K562 (cell line): ENCODE measurements around the gene PRDX2. TPM values are rescaled to one million over a fixed set of nuclear protein-coding genes. Genes with fewer than 3 reads are reported as not detected.

Source experiments
- BRCA1 ChIP-seq, 2 experiments: fragments of 450-650 bp in 1 of 2; sonication (generic) in 1 of 2; formaldehyde crosslinking in 1 of 2; IDR thresholded peaks; 2 replicates each; pipeline versions ENCODE4 v1.5.0 to v1.6.1; 2017 to 2020; ENCODE audit warnings: mild to moderate bottlenecking in 1 of 2, missing genetic modification reagents in 1 of 2
- CTCFL ChIP-seq: IDR thresholded peaks from 2 replicates; pipeline ENCODE4 v1.6.1; 2011; ENCODE audit warnings: borderline replicate concordance, low read depth, mild to moderate bottlenecking, moderate library complexity, low read length; ENCODE audit not compliant: insufficient read depth, poor library complexity, severe bottlenecking
- ELF2 ChIP-seq: fragments of 250-450 bp; sonication (Bioruptor Pico); IDR thresholded peaks from 2 replicates; pipeline ENCODE4 v1.5.0; 2021; ENCODE audit warnings: mild to moderate bottlenecking
- FOXA1 ChIP-seq: fragments of 450-650 bp; IDR thresholded peaks from 2 replicates; pipeline ENCODE4 v1.6.1; 2016; ENCODE audit warnings: mild to moderate bottlenecking, borderline replicate concordance
- HDAC8 ChIP-seq: fragments of 450-650 bp; IDR thresholded peaks from 2 replicates; pipeline ENCODE4 v1.6.1; 2016; ENCODE audit warnings: mild to moderate bottlenecking, missing genetic modification characterization, moderate library complexity, missing compliant biosample characterization
- LCOR ChIP-seq: sonication (generic); formaldehyde crosslinking; IDR thresholded peaks from 2 replicates; pipeline ENCODE4 v1.8.0; 2022; ENCODE audit warnings: mild to moderate bottlenecking, missing genetic modification reagents
- NELFE ChIP-seq: IDR thresholded peaks from 2 replicates; pipeline ENCODE4 v1.6.1; 2011; ENCODE audit warnings: mild to moderate bottlenecking; ENCODE audit not compliant: insufficient read depth, insufficient read length
- PHB2 ChIP-seq: fragments of 450-650 bp; IDR thresholded peaks from 2 replicates; pipeline ENCODE4 v1.6.1; 2017; ENCODE audit warnings: low read depth
- POLR2A ChIP-seq: fragments of 450-650 bp; conservative IDR thresholded peaks from 2 replicates; pipeline ENCODE4 v1.6.1; 2016
- POLR2G ChIP-seq: fragments of 200-400 bp; formaldehyde crosslinking; IDR thresholded peaks from 2 replicates; pipeline ENCODE4 v1.6.1; 2017; ENCODE audit warnings: low read depth, mild to moderate bottlenecking, antibody characterized with exemption, low read length, moderate library complexity
- RAD21 ChIP-seq, 2 experiments: fragments of 250-450 bp in 1 of 2; fragments of 450-650 bp in 1 of 2; sonication (Bioruptor Pico) in 1 of 2; formaldehyde crosslinking in 1 of 2; IDR thresholded peaks in 1 of 2; conservative IDR thresholded peaks in 1 of 2; 2 replicates each; pipeline versions ENCODE4 v1.4.0 to v1.8.0; 2020 to 2022; ENCODE audit warnings: mild to moderate bottlenecking in 2 of 2, moderate library complexity in 1 of 2
- RB1 ChIP-seq: fragments of 450-650 bp; IDR thresholded peaks from 2 replicates; pipeline ENCODE4 v1.6.1; 2017; ENCODE audit warnings: low read depth, mild to moderate bottlenecking
- SRSF7 ChIP-seq: fragments of 200-400 bp; formaldehyde crosslinking; optimal IDR thresholded peaks from 2 replicates; pipeline ENCODE3; 2017; ENCODE audit warnings: mild to moderate bottlenecking, low read depth, low read length
- TBL1XR1 ChIP-seq, 2 experiments: IDR thresholded peaks; 2 replicates each; pipeline ENCODE4 v1.6.1; 2012; ENCODE audit warnings: improper control_type of control experiment in 2 of 2, low read length in 2 of 2, mild to moderate bottlenecking in 1 of 2
- TBP ChIP-seq: optimal IDR thresholded peaks from 2 replicates; pipeline ENCODE3; 2011; ENCODE audit warnings: low read depth, low read length, improper control_type of control experiment
- ZBTB1 ChIP-seq: sonication (generic); formaldehyde crosslinking; IDR thresholded peaks from 2 replicates; pipeline ENCODE4 v1.8.1; 2023; ENCODE audit warnings: missing genetic modification reagents, low read depth, mild to moderate bottlenecking, borderline replicate concordance
- ZBTB2 ChIP-seq: fragments of 450-650 bp; IDR thresholded peaks from 2 replicates; pipeline ENCODE4 v1.6.1; 2016; ENCODE audit warnings: antibody characterized with exemption
- ZBTB34 ChIP-seq: fragments of 250-450 bp; sonication (Bioruptor Pico); IDR thresholded peaks from 2 replicates; pipeline ENCODE4 v1.8.0; 2021; ENCODE audit warnings: mild to moderate bottlenecking, moderate library complexity
- ZNF140 ChIP-seq: fragments of 250-450 bp; sonication (Bioruptor Pico); IDR thresholded peaks from 2 replicates; pipeline ENCODE4 v1.8.0; 2021; ENCODE audit warnings: moderate library complexity, mild to moderate bottlenecking, inconsistent platforms
- ZNF239 ChIP-seq: fragments of 250-450 bp; sonication (Bioruptor Pico); IDR thresholded peaks from 2 replicates; pipeline ENCODE4 v1.4.0; 2020; ENCODE audit warnings: mild to moderate bottlenecking
- ZNF740 ChIP-seq, 3 experiments: fragments of 200-800 bp in 1 of 3; sonication (Bioruptor generic) in 1 of 3; sonication (generic) in 1 of 3; formaldehyde crosslinking in 1 of 3; IDR thresholded peaks; 2 replicates each; pipeline versions ENCODE4 v1.6.1 to v1.8.0; 2016 to 2022; ENCODE audit warnings: mild to moderate bottlenecking in 2 of 3, missing compliant biosample characterization in 2 of 3, missing genetic modification characterization in 2 of 3, missing genetic modification reagents in 1 of 3
- polyA plus RNA-seq, 8 experiments: library from polyadenylated mRNA; depleted of rRNA in 4 of 8; stranded (reverse) in 5 of 8; unstranded in 3 of 8; fragments of >200 nt; fragmentation: Nextera tagmentation in 2 of 8; fragmentation: Illumina TruSeq in 1 of 8; extraction: Ambion mirVana in 2 of 8; extraction: Trizol in 1 of 8; gene quantifications; 2 replicates each; pipeline versions ENCODE4 v1.2.1 to v1.2.3, GENCODE V29; 2011 to 2014; ENCODE audit warnings: inconsistent platforms in 1 of 8, missing spikeins in 1 of 8
- total RNA-seq, 7 experiments: library from RNA; depleted of rRNA in 6 of 7; stranded (reverse); fragments of >200 nt in 6 of 7; fragmentation: Illumina TruSeq in 2 of 7; extraction: Trizol in 2 of 7; gene quantifications; 2 replicates each; pipeline versions ENCODE4 v1.2.1 to v1.2.3, GENCODE V29; 2011 to 2021; ENCODE audit warnings: low replicate concordance in 1 of 7

Gene PRDX2
- total and polyA plus RNA-seq, 9 of the 15 experiments (the other 6 are each of a cell fraction or from before 2014, with no cell fraction given) = 206 to 1,183 (median 415) TPM

- no peak for TF ChIP-seq BRCA1 (IDR thresholded peaks at IDR 0.05)
- no peak for TF ChIP-seq BRCA1 (CRISPR knock-in tag; IDR thresholded peaks at IDR 0.05)
- TF ChIP-seq ZNF740 (CRISPR knock-in tag; IDR thresholded peaks at IDR 0.05) = no peak
- 0 out of 4 replicates have a peak, but pooled peaks of 1 of the 2 experiments have one; percentile 30 for TF ChIP-seq ZNF740 (tag; IDR thresholded peaks at IDR 0.05)
- peak; percentile 88 for TF ChIP-seq ZBTB1 (CRISPR knock-in tag)
- TF ChIP-seq ZBTB2 = no peak
- TF ChIP-seq POLR2G = peak; percentile 68
- TF ChIP-seq TBL1XR1 (IDR thresholded peaks at IDR 0.05; ENCODE audit: low read length in 2 of 2) = no peak
- no peak for TF ChIP-seq HDAC8
- no peak for TF ChIP-seq ZNF140 (CRISPR knock-in tag)
- no peak for TF ChIP-seq ZNF239 (CRISPR knock-in tag)
- no peak for TF ChIP-seq ELF2 (CRISPR knock-in tag)
- TF ChIP-seq PHB2 = no peak
- 0 out of 4 replicates have a peak, but pooled peaks of 1 of the 2 experiments have one; percentile 34 for TF ChIP-seq RAD21 (CRISPR knock-in tag; conservative IDR thresholded peaks at IDR 0.05 in 1 of 2, IDR thresholded peaks at IDR 0.05 in 1 of 2)
- TF ChIP-seq TBP = no peak
- TF ChIP-seq CTCFL = peak; percentile 83
- TF ChIP-seq LCOR (CRISPR knock-in tag) = no peak
- TF ChIP-seq NELFE = no peak
- no peak for TF ChIP-seq SRSF7
- TF ChIP-seq FOXA1 = no peak
- peak; percentile 92 for TF ChIP-seq RB1
- no peak for TF ChIP-seq ZBTB34 (CRISPR knock-in tag)
- TF ChIP-seq POLR2A = no peak
Observed at GRCh38 chr19:12838182-12838885, 36.7 kb upstream of the PRDX2 start, which contains the start of gene MAST1 (continued).
